OCI-LY1 (cell line): ENCODE results near the gene TTLL5.

Source experiments
- H2AFZ ChIP-seq: fragments of 200-600 bp; sonication (generic), shearing (Covaris generic); 2 replicates; pipeline ENCODE4 v1.6.0; 2014; ENCODE audit warnings: antibody characterized with exemption, mild to moderate bottlenecking, low read length
- H3F3A ChIP-seq: fragments of 200-600 bp; sonication (generic), shearing (Covaris generic); 2 replicates; pipeline ENCODE4 v1.6.0; 2014; ENCODE audit warnings: mild to moderate bottlenecking, antibody characterized with exemption, low read length, moderate library complexity; ENCODE audit not compliant: insufficient read depth
- H3K27ac ChIP-seq: fragments of 200-600 bp; sonication (generic); 2 replicates; pipeline ENCODE4 v1.5.1; 2014; ENCODE audit warnings: low read length, mixed run types, mild to moderate bottlenecking, low read depth; ENCODE audit not compliant: poor library complexity, severe bottlenecking
- H3K27me3 ChIP-seq: fragments of 200-600 bp; sonication (generic); 2 replicates; pipeline ENCODE4 v1.6.0; 2014; ENCODE audit warnings: antibody characterized with exemption, mild to moderate bottlenecking, low read length, moderate library complexity; ENCODE audit not compliant: insufficient read depth
- H3K36me3 ChIP-seq: fragments of 200-600 bp; sonication (generic); 2 replicates; pipeline ENCODE4 v1.6.1; 2014; ENCODE audit warnings: mild to moderate bottlenecking, antibody characterized with exemption, low read length, moderate library complexity, mixed read lengths; ENCODE audit not compliant: insufficient read depth
- H3K4me1 ChIP-seq: fragments of 200-600 bp; sonication (generic); 2 replicates; pipeline ENCODE4 v1.5.1; 2014; ENCODE audit warnings: mild to moderate bottlenecking, low read length, moderate library complexity; ENCODE audit not compliant: insufficient read depth, severe bottlenecking
- H3K4me2 ChIP-seq: fragments of 200-600 bp; sonication (generic), shearing (Covaris generic); 2 replicates; pipeline ENCODE4 v1.6.1; 2014; ENCODE audit warnings: low read length
- H3K4me3 ChIP-seq: fragments of 200-600 bp; sonication (generic); 2 replicates; pipeline ENCODE4 v1.5.1; 2014; ENCODE audit warnings: low read length, low read depth, mild to moderate bottlenecking, mixed read lengths; ENCODE audit not compliant: poor library complexity, severe bottlenecking
- H3K79me2 ChIP-seq: fragments of 200-600 bp; shearing (Covaris generic); 2 replicates; pipeline ENCODE4 v1.6.1; 2016; ENCODE audit warnings: mixed run types, low read length, mixed read lengths; ENCODE audit not compliant: insufficient read depth
- H3K9ac ChIP-seq: fragments of 200-600 bp; sonication (generic), shearing (Covaris generic); 2 replicates; pipeline ENCODE4 v1.6.1; 2014; ENCODE audit warnings: mild to moderate bottlenecking, low read length, mixed read lengths
- H3K9me2 ChIP-seq: fragments of 200-600 bp; sonication (generic), shearing (Covaris generic); 2 replicates; pipeline ENCODE4 v1.6.1; 2014; ENCODE audit warnings: low read depth, mild to moderate bottlenecking, low read length, mixed read lengths
- H3K9me3 ChIP-seq: fragments of 200-600 bp; shearing (Covaris generic); 2 replicates; pipeline ENCODE4 v1.6.1; 2014; ENCODE audit warnings: low read length, mixed read lengths
- H4K20me1 ChIP-seq: fragments of 200-600 bp; sonication (generic), shearing (Covaris generic); 2 replicates; pipeline ENCODE4 v1.6.0; 2016; ENCODE audit warnings: mild to moderate bottlenecking, low read length; ENCODE audit not compliant: insufficient read depth
- CTCF ChIP-seq: fragments of 200-600 bp; sonication (generic), shearing (Covaris generic); IDR thresholded peaks from 2 replicates; pipeline ENCODE4 v1.5.1; 2017; ENCODE audit warnings: mild to moderate bottlenecking, antibody characterized with exemption, low read length, moderate library complexity, mixed read lengths
- EZH2 ChIP-seq: fragments of 200-600 bp; sonication (generic), shearing (Covaris generic); IDR thresholded peaks from 2 replicates; pipeline ENCODE4 v1.8.0; 2017; ENCODE audit warnings: borderline replicate concordance, mixed run types, mild to moderate bottlenecking, antibody characterized with exemption, low read length, moderate library complexity, mixed read lengths

Gene TTLL5

GRCh38 chr14:75847584-75847983, 186.5 kb downstream of the TTLL5 start:
- Histone ChIP-seq H3K4me2 (no peak overlapping the region), H3K4me1 (no peaks in the 10 kb centered on the region), H3K4me3 (no peak overlapping the region), H3K27me3 (no peaks in the 10 kb centered on the region), H3K9ac (no peak overlapping the region), H3F3A (no peaks in the 10 kb centered on the region), H3K36me3 (no peaks in the 10 kb centered on the region), H4K20me1 (no peaks in the 10 kb centered on the region), H3K27ac (no peak overlapping the region), H3K79me2 (no peaks in the 10 kb centered on the region), H2AFZ (no peak overlapping the region), H3K9me2 (no peaks in the 10 kb centered on the region), H3K9me3 (no peaks in the 10 kb centered on the region)
- TF ChIP-seq EZH2 (no peak), CTCF (no peak)

- Histone ChIP-seq H3K36me3 (no peaks in the 10 kb centered on the region), H3K27ac (no peak overlapping the region), H3K4me3 (no peak overlapping the region), H2AFZ (no peak overlapping the region), H4K20me1 (no peaks in the 10 kb centered on the region), H3K4me2 (no peak overlapping the region), H3K79me2 (no peaks in the 10 kb centered on the region), H3K27me3 (no peaks in the 10 kb centered on the region), H3K9ac (no peak overlapping the region), H3F3A (no peaks in the 10 kb centered on the region), H3K9me2 (no peaks in the 10 kb centered on the region), H3K4me1 (no peaks in the 10 kb centered on the region), H3K9me3 (no peaks in the 10 kb centered on the region)
- TF ChIP-seq CTCF, result no peak
- TF ChIP-seq EZH2, result no peak
Observed at GRCh38 chr14:75848167-75848913, 187.3 kb downstream of the TTLL5 start.

- H4K20me1 ChIP-seq, result no peaks in the 10 kb centered on the region
- H3K9me3 ChIP-seq, result no peaks in the 10 kb centered on the region
- H3K4me3 ChIP-seq, result no peak overlapping the region
- no peaks in the 10 kb centered on the region for H3K27me3 ChIP-seq
- H3K79me2 ChIP-seq, result no peaks in the 10 kb centered on the region
- H3K9me2 ChIP-seq, result no peaks in the 10 kb centered on the region
- H2AFZ ChIP-seq, result no peak overlapping the region
- no peaks in the 10 kb centered on the region for H3K36me3 ChIP-seq
- H3K4me2 ChIP-seq, result no peak overlapping the region
- H3K27ac ChIP-seq, result no peak overlapping the region
- no peaks in the 10 kb centered on the region for H3K4me1 ChIP-seq
- no peak for TF ChIP-seq EZH2
- TF ChIP-seq CTCF, result no peak
- no peak overlapping the region for H3K9ac ChIP-seq
- H3F3A ChIP-seq, result no peaks in the 10 kb centered on the region
Observed at GRCh38 chr14:75849300-75849895, 188.4 kb downstream of the TTLL5 start.
